IMR-90 (cell line): ENCODE results near the gene CSNK2A2. TPM values are rescaled to one million over a fixed set of nuclear protein-coding genes. Genes with fewer than 3 reads are reported as not detected.

Experiments
- ATAC-seq: fragments of 200-7000 bp; cut with Tn5 transposase; 2 replicates; pipeline ENCODE4 v1.9.1; 2020; ENCODE audit warnings: low read depth, mild to moderate bottlenecking, moderate library complexity
- Bru-seq: library from RNA; stranded (reverse); fragments of 400-500 nt; gene quantifications from one replicate; lab custom pipeline; 2021; lab: Mats Ljungman, UMichigan
- BruChase-seq, 2 experiments: library from RNA; stranded (reverse); fragments of 400-500 nt; gene quantifications; one replicate each; lab custom pipeline; 2021; lab: Mats Ljungman, UMichigan
- BruUV-seq: library from RNA; stranded (reverse); fragments of 400-500 nt; replicated peaks from 2 replicates; lab custom pipeline; 2021; lab: Mats Ljungman, UMichigan
- CTCF ChIA-PET: fragments of 300-600 bp; formaldehyde crosslinking; extraction: SDS; loops from one replicate; lab custom pipeline; 2021; ENCODE audit warnings: antibody characterized with exemption; lab: Yijun Ruan, JAX
- POLR2A ChIA-PET: fragments of 300-600 bp; sonication (Branson Sonifier 250); formaldehyde crosslinking; loops from one replicate; lab custom pipeline; 2022; ENCODE audit warnings: antibody characterized with exemption; ENCODE audit not compliant: unreplicated experiment; lab: Charles Lee
- DNase-seq: peaks from one replicate; pipeline ENCODE4 v3.0.0; 2013
- H2AFZ ChIP-seq: replicated peaks from 2 replicates; pipeline ENCODE3; 2013; ENCODE audit warnings: low read length, mild to moderate bottlenecking; ENCODE audit not compliant: poor library complexity
- H2AK5ac ChIP-seq: 2 replicates; pipeline ENCODE4 v1.6.1; 2013; ENCODE audit warnings: low read depth, low read length, inconsistent platforms
- H2AK9ac ChIP-seq: replicated peaks from 2 replicates; pipeline ENCODE3; 2013; ENCODE audit warnings: mild to moderate bottlenecking, low read depth, low read length, moderate library complexity; ENCODE audit not compliant: poor library complexity
- H2BK120ac ChIP-seq: 2 replicates; pipeline ENCODE4 v1.6.1; 2013; ENCODE audit warnings: low read depth, low read length, inconsistent platforms
- H2BK15ac ChIP-seq: 3 replicates; pipeline ENCODE4 v1.6.1; 2013; ENCODE audit warnings: low read depth, low read length, inconsistent platforms
- H2BK20ac ChIP-seq: 2 replicates; pipeline ENCODE4 v1.6.1; 2013; ENCODE audit warnings: low read depth, mild to moderate bottlenecking, inconsistent platforms, low read length, moderate library complexity
- H2BK5ac ChIP-seq: 2 replicates; pipeline ENCODE4 v1.6.1; 2013; ENCODE audit warnings: mild to moderate bottlenecking, low read depth, low read length, inconsistent platforms; ENCODE audit not compliant: poor library complexity, severe bottlenecking
- H3K14ac ChIP-seq: replicated peaks from 2 replicates; pipeline ENCODE4 v1.6.1; 2013; ENCODE audit warnings: low read depth, low read length, inconsistent platforms
- H3K18ac ChIP-seq: 2 replicates; pipeline ENCODE4 v1.6.1; 2013; ENCODE audit warnings: low read depth, low read length, control low read depth
- H3K23ac ChIP-seq: 2 replicates; pipeline ENCODE4 v1.6.1; 2013; ENCODE audit warnings: low read depth, low read length, inconsistent platforms
- H3K27ac ChIP-seq: 2 replicates; pipeline ENCODE4 v1.5.1; 2013; ENCODE audit warnings: mild to moderate bottlenecking, control low read depth, low read length; ENCODE audit not compliant: insufficient read depth
- H3K27me3 ChIP-seq: 2 replicates; pipeline ENCODE4 v1.6.1; 2013; ENCODE audit warnings: low read length; ENCODE audit not compliant: control insufficient read depth, insufficient read depth
- H3K36me3 ChIP-seq: 2 replicates; pipeline ENCODE4 v1.6.1; 2013; ENCODE audit warnings: low read length, mixed read lengths; ENCODE audit not compliant: control insufficient read depth, insufficient read depth
- H3K4ac ChIP-seq: 2 replicates; pipeline ENCODE4 v1.6.1; 2013; ENCODE audit warnings: low read depth, low read length, inconsistent platforms
- H3K4me1 ChIP-seq: 2 replicates; pipeline ENCODE4 v1.6.1; 2013; ENCODE audit warnings: low read length, mixed read lengths; ENCODE audit not compliant: control insufficient read depth, insufficient read depth
- H3K4me2 ChIP-seq: 2 replicates; pipeline ENCODE4 v1.6.1; 2013; ENCODE audit warnings: low read depth, mild to moderate bottlenecking, control low read depth, low read length, moderate library complexity
- H3K4me3 ChIP-seq: 2 replicates; pipeline ENCODE4 v1.5.1; 2013; ENCODE audit warnings: low read depth, mild to moderate bottlenecking, control low read depth, low read length, moderate library complexity; ENCODE audit not compliant: insufficient read depth
- H3K56ac ChIP-seq: 2 replicates; pipeline ENCODE4 v1.6.1; 2013; ENCODE audit warnings: low read length, inconsistent platforms; ENCODE audit not compliant: insufficient read depth; ENCODE audit errors: extremely low read depth
- H3K79me1 ChIP-seq, 2 experiments: 2 replicates each; pipeline ENCODE4 v1.6.1; 2013; ENCODE audit warnings: low read length in 2 of 2, inconsistent platforms in 1 of 2, low read depth in 1 of 2
- H3K9ac ChIP-seq: 2 replicates; pipeline ENCODE4 v1.6.1; 2013; ENCODE audit warnings: low read depth, low read length, control low read depth
- H3K9me1 ChIP-seq: 2 replicates; pipeline ENCODE4 v1.6.1; 2013; ENCODE audit warnings: low read length, inconsistent platforms; ENCODE audit not compliant: insufficient read depth
- H3K9me3 ChIP-seq: 2 replicates; pipeline ENCODE4 v1.6.1; 2013; ENCODE audit warnings: low read length; ENCODE audit not compliant: control insufficient read depth, insufficient read depth
- H4K20me1 ChIP-seq: 2 replicates; pipeline ENCODE4 v1.6.1; 2013; ENCODE audit warnings: low read length, inconsistent platforms; ENCODE audit not compliant: insufficient read depth
- H4K5ac ChIP-seq: 2 replicates; pipeline ENCODE4 v1.6.1; 2013; ENCODE audit warnings: mild to moderate bottlenecking, low read depth, low read length, control low read depth
- H4K8ac ChIP-seq, 2 experiments: 2 replicates each; pipeline ENCODE4 v1.6.1; 2013; ENCODE audit warnings: low read depth in 2 of 2, low read length in 2 of 2, control low read depth in 1 of 2, inconsistent platforms in 1 of 2
- H4K91ac ChIP-seq: 2 replicates; pipeline ENCODE4 v1.6.1; 2013; ENCODE audit warnings: low read depth, low read length, inconsistent platforms; ENCODE audit not compliant: insufficient read depth
- BHLHE40 ChIP-seq: fragments of 150-350 bp; IDR thresholded peaks from 2 replicates; pipeline ENCODE4 v1.6.1; 2016; ENCODE audit warnings: mild to moderate bottlenecking, low read depth, low read length
- ELK1 ChIP-seq: fragments of 150-350 bp; IDR thresholded peaks from 2 replicates; pipeline ENCODE4 v1.6.1; 2016; ENCODE audit warnings: low read depth, mild to moderate bottlenecking, low read length, moderate library complexity, borderline replicate concordance
- MAZ ChIP-seq: IDR thresholded peaks from 2 replicates; pipeline ENCODE4 v1.6.1; 2012; ENCODE audit warnings: low read depth, mild to moderate bottlenecking, low read length, improper control_type of control experiment, moderate library complexity, borderline replicate concordance
- MXI1 ChIP-seq: IDR thresholded peaks from 2 replicates; pipeline ENCODE4 v1.6.1; 2012; ENCODE audit warnings: low read depth, mild to moderate bottlenecking, low read length, moderate library complexity, borderline replicate concordance
- NFE2L2 ChIP-seq: fragments of 150-350 bp; IDR thresholded peaks from 2 replicates; pipeline ENCODE4 v1.6.1; 2016; ENCODE audit warnings: low read depth, mild to moderate bottlenecking, low read length
- POLR2A ChIP-seq: IDR thresholded peaks from 2 replicates; pipeline ENCODE4 v1.6.1; 2012; ENCODE audit warnings: mild to moderate bottlenecking, low read depth, low read length
- RAD21 ChIP-seq: IDR thresholded peaks from 2 replicates; pipeline ENCODE4 v1.6.1; 2012; ENCODE audit warnings: low read length, improper control_type of control experiment
- RCOR1 ChIP-seq: IDR thresholded peaks from 2 replicates; pipeline ENCODE4 v1.6.1; 2012; ENCODE audit warnings: mild to moderate bottlenecking, low read length, improper control_type of control experiment; ENCODE audit not compliant: insufficient replicate concordance
- RFX5 ChIP-seq: IDR thresholded peaks from 2 replicates; pipeline ENCODE4 v1.8.0; 2012; ENCODE audit warnings: low read depth, mild to moderate bottlenecking, low read length, moderate library complexity
- SMC3 ChIP-seq: fragments of 150-350 bp; IDR thresholded peaks from 2 replicates; pipeline ENCODE4 v1.6.1; 2016; ENCODE audit warnings: low read depth, mild to moderate bottlenecking, antibody characterized with exemption, low read length, moderate library complexity
- USF2 ChIP-seq: fragments of 150-350 bp; IDR thresholded peaks from 2 replicates; pipeline ENCODE4 v1.6.1; 2017; ENCODE audit warnings: mild to moderate bottlenecking, antibody characterized with exemption, low read length, low read depth
- WGBS, 2 experiments: methylation state at CpG; one replicate each; pipeline versions ENCODE4 v1.1.5 to v1.1.7; 2013; ENCODE audit warnings: missing lambda C conversion rate in 2 of 2; ENCODE audit not compliant: insufficient read length in 1 of 2; ENCODE audit errors: extremely low coverage in 2 of 2; 5-methylcytosine and 5-hydroxymethylcytosine counted together
- dilution Hi-C: fragments of 300-500 bp; cut with HindIII; formaldehyde crosslinking; loops from one replicate; pipeline ENCODE4 v1.14.3; 2018; ENCODE audit warnings: low sequenced_read_pairs; ENCODE audit not compliant: unreplicated experiment
- in situ Hi-C: fragments of 300-500 bp; cut with MboI; formaldehyde crosslinking; loops from 3 replicates; pipeline ENCODE4 v1.14.3; 2019; ENCODE audit warnings: low sequenced_read_pairs, inconsistent platforms, mixed read lengths
- intact Hi-C: fragments of 100-400 bp; cut with micrococcal nuclease; formaldehyde crosslinking; loops from 2 replicates; pipeline ENCODE4 v1.10.0; 2022
- long read RNA-seq: library from polyadenylated mRNA; unstranded; transcript quantifications from one replicate; pipeline ENCODE4 v2.0.0, GENCODE V29; 2021; ENCODE audit not compliant: unreplicated experiment
- polyA plus RNA-seq, 3 experiments: library from polyadenylated mRNA; depleted of rRNA; stranded (reverse); fragments of >200 nt; gene quantifications; 2 replicates each; pipeline ENCODE4 v1.2.3, GENCODE V29; 2012; ENCODE audit warnings: low replicate concordance in 1 of 3
- total RNA-seq: library from RNA; depleted of rRNA; stranded (reverse); fragments of >200 nt; gene quantifications from 2 replicates; pipeline ENCODE4 v1.2.3, GENCODE V29; 2012; rRNA removed

Gene CSNK2A2
- total RNA-seq (15.6 and 16.9 TPM in 2 replicates), polyA plus RNA-seq (2012; rRNA removed) (21.1 and 27.5 TPM in 2 replicates), Bru-seq, nascent RNA (percentile 88 among the genes with signal in this experiment), BruChase-seq, experiment 1, labeled RNA remaining after a 6-hour chase (percentile 90 among the genes with signal in this experiment), BruChase-seq, experiment 2, labeled RNA remaining after a 2-hour chase (percentile 89 among the genes with signal in this experiment)
- 9.9 and 19.9 TPM in 2 replicates for polyA plus RNA-seq (2012; cell fraction: cytosol; rRNA removed)
- polyA plus RNA-seq (2012; cell fraction: nucleus; rRNA removed; ENCODE audit: low replicate concordance), result 6.6 and 27.4 TPM in 2 replicates
- long read RNA-seq, transcript CSNK2A2-201 (12 exons, 1,701 nt), result major isoform, 20 of 45 reads
- long read RNA-seq, partial matches to known transcripts, result 16 of 45 reads
- long read RNA-seq, other reads (novel, unspliced or antisense), result 7 of 45 reads

- peak within 1 kb of the TSS; percentile 94 for H2AFZ ChIP-seq
- ATAC-seq (peak; percentile 99), DNase-seq (peak; percentile 56)
- peaks cover 13 to 21% of the 10 kb centered on the region in 2 experiments for H3K79me1 ChIP-seq
- H2AK5ac ChIP-seq, result no peak within 1 kb of the TSS
- CTCF ChIA-PET, result interaction anchor here (0.9 kb wide), 1 partner anchor 184 kb away, joined by 6 read pairs; no protein-coding TSS in a partner anchor
- H3K4me2 ChIP-seq, result peak within 1 kb of the TSS; percentile 97
- no peak within 1 kb of the TSS for H2BK20ac ChIP-seq
- peaks cover 6% of the 10 kb centered on the region; the same call in 1 of the 2 replicates for H3K36me3 ChIP-seq
- H2BK15ac ChIP-seq, result peak within 1 kb of the TSS; percentile 46; the same call in 1 of the 3 replicates
- H3K56ac ChIP-seq, result no peak within 1 kb of the TSS; the same call in 1 of the 2 replicates
- peak within 1 kb of the TSS; percentile 58 for H2AK9ac ChIP-seq
- peaks cover 4% of the 10 kb centered on the region for H3K4me1 ChIP-seq
- peak within 1 kb of the TSS; percentile 36; the same call in 1 of the 2 replicates for H3K18ac ChIP-seq
- H3K4me3 ChIP-seq, result peak within 1 kb of the TSS; percentile 82
- POLR2A ChIA-PET, result no interaction called here
- H3K27me3 ChIP-seq, result peaks cover 15% of the 10 kb centered on the region
- peaks cover 8% of the 10 kb centered on the region; the same call in 1 of the 2 replicates for H4K20me1 ChIP-seq
- no peaks in the 10 kb centered on the region for H3K9me3 ChIP-seq
- peak within 1 kb of the TSS; percentile 77 for H3K9ac ChIP-seq
- peak within 1 kb of the TSS; percentile 83 to 93 for H4K8ac ChIP-seq
- intact Hi-C loops (loop anchor here (1.0 to 5.0 kb wide), 3 partner anchors 178 to 1429 kb away; no protein-coding TSS in a partner anchor), dilution Hi-C loops (no loop called here), in situ Hi-C loops (no loop called here)
- 0 out of 2 replicates have a peak within 1 kb of the TSS, but pooled peaks have one; percentile 31 for H3K14ac ChIP-seq
- no peak within 1 kb of the TSS for H4K91ac ChIP-seq
- no peak within 1 kb of the TSS for H2BK5ac ChIP-seq
- H3K23ac ChIP-seq, result peak within 1 kb of the TSS; percentile 90
- 0 out of 2 replicates have a peak within 1 kb of the TSS, but pooled peaks have one; percentile 16 for H3K4ac ChIP-seq
- H4K5ac ChIP-seq, result peak within 1 kb of the TSS; percentile 42
- 9% methylated on average over 7 of the region's 52 CpGs; no CpG with 5 or more reads in 1 of the 2 experiments for WGBS, 2 experiments
- peaks cover 6% of the 10 kb centered on the region; the same call in 1 of the 2 replicates for H3K9me1 ChIP-seq
- peak within 1 kb of the TSS; percentile 48 for H3K27ac ChIP-seq
- no TSS peak for BruUV-seq
- H2BK120ac ChIP-seq, result no peak within 1 kb of the TSS
- TF ChIP-seq POLR2A (0 out of 2 replicates have a peak, but pooled peaks have one; percentile 23), MAZ (peak; percentile 77), MXI1 (no peak), RCOR1 (no peak), RFX5 (no peak), RAD21 (peak; percentile 11; the same call in 1 of the 2 replicates), BHLHE40 (no peak), ELK1 (no peak), NFE2L2 (no peak), USF2 (no peak), SMC3 (0 out of 2 replicates have a peak, but pooled peaks have one; percentile 7)
Observed at GRCh38 chr16:58198022-58198683, at the start of gene CSNK2A2. Gene CSNK2A2, minus strand, starts transcription at chr16:58198106. Its CDS starts 370 bp downstream, at chr16:58197736.
